Activated T-cell treated with anti-CD3 and anti-CD28 coated beads, Interleukin-2, amount 50 U/mL, for 24 hours (primary cell): ENCODE results near the gene PCBD2.

Source experiments
- DNase-seq: peaks from one replicate; pipeline ENCODE4 v3.0.0-alpha.2; 2020
- H3K27ac Mint-ChIP-seq: 2 replicates; pipeline ENCODE4 v1.8.0; 2020; ENCODE audit warnings: mild to moderate bottlenecking, mixed read lengths
- H3K27me3 Mint-ChIP-seq: 2 replicates; pipeline ENCODE4 v1.8.0; 2020; ENCODE audit warnings: mixed read lengths
- H3K36me3 Mint-ChIP-seq: 2 replicates; pipeline ENCODE4 v1.8.0; 2020; ENCODE audit warnings: low read depth, mixed read lengths
- H3K4me1 Mint-ChIP-seq: 2 replicates; pipeline ENCODE4 v1.8.0; 2020; ENCODE audit warnings: low read depth, mixed read lengths
- H3K4me3 Mint-ChIP-seq: 2 replicates; pipeline ENCODE4 v1.8.0; 2020; ENCODE audit warnings: mild to moderate bottlenecking, moderate library complexity, mixed read lengths
- H3K9me3 Mint-ChIP-seq: 2 replicates; pipeline ENCODE4 v1.8.0; 2020; ENCODE audit warnings: mixed read lengths

PCBD2 gene

GRCh38 chr5:135012033-135012588 is 107.2 kb downstream of the PCBD2 start:
- no peaks in the 10 kb centered on the region for H3K27me3 Mint-ChIP-seq
- H3K36me3 Mint-ChIP-seq: no peaks in the 10 kb centered on the region
- H3K27ac Mint-ChIP-seq: no peak overlapping the region
- H3K4me3 Mint-ChIP-seq: no peak overlapping the region
- no peaks in the 10 kb centered on the region for H3K9me3 Mint-ChIP-seq
- H3K4me1 Mint-ChIP-seq: no peaks in the 10 kb centered on the region
- DNase-seq: no peak
